ENCODE data around the gene PRKG1.

PRKG1 gene

DNA sequence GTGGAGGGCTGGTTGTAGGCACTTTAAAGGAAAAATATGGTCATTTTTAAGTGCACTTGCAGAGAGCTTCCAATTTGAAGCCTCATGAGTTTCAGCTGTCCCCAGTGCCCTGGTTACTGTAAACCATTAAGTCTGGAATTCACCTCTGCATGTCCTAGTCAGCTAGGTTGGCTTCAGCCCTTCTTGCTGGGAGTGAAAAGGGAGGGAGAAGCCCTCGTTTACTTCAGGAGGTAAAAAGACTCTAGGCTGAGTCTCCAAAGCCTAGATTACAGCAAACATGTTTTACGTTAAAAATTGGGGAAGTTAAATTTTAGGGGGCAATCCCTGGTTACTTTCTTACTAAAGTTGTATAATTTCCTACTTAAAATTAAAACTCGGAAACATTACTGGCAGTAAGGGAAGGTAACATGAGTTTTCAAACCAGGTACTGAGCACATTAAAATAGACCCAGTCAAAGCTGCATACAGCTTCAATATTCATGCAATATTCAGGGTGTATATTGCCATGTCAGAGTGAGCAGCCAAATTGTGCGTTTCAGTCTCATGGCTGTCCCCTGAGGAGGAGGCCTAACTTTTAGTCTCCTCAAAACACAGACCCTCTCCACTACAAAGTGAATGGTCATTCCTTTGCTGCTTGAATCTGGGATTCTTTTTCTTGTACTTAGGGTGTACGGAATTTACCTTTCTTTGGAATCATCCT, 156.7 kb downstream of the PRKG1 start:
- TF ChIP-seq, protein P1, sequence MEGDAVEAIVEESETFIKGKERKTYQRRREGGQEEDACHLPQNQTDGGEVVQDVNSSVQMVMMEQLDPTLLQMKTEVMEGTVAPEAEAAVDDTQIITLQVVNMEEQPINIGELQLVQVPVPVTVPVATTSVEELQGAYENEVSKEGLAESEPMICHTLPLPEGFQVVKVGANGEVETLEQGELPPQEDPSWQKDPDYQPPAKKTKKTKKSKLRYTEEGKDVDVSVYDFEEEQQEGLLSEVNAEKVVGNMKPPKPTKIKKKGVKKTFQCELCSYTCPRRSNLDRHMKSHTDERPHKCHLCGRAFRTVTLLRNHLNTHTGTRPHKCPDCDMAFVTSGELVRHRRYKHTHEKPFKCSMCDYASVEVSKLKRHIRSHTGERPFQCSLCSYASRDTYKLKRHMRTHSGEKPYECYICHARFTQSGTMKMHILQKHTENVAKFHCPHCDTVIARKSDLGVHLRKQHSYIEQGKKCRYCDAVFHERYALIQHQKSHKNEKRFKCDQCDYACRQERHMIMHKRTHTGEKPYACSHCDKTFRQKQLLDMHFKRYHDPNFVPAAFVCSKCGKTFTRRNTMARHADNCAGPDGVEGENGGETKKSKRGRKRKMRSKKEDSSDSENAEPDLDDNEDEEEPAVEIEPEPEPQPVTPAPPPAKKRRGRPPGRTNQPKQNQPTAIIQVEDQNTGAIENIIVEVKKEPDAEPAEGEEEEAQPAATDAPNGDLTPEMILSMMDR (IDR thresholded peaks at IDR 0.05; ENCODE audit: insufficient read depth, low read depth, low read length, missing control alignments): no peak
- no peak for DNase-seq (ENCODE audit: low read depth)
- H3K4me3 ChIP-seq (ENCODE audit: low read depth, low read length): no peak overlapping the region

DNA sequence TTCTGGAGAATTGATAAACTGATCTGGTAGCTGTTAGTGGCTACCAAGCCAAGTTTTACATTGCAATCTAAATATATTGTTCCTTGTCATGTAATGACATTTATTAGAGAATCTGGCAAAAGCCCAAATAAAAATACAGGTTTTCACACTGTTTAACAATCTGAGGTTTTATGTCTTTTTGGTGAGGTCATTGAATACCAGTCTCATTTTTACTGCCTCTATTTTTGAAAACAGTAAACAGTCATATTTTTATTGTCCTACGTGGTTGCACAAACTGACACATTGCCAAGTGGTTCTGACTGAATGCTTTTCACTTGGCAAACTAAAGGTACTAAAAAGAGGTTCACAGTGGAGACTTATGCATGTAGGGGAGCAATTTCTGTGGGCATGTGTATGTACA, 157.5 kb downstream of the PRKG1 start:
- no peak for DNase-seq (ENCODE audit: low read depth)
- no peak overlapping the region for H3K4me3 ChIP-seq (ENCODE audit: low read depth, low read length)
- TF ChIP-seq, protein P1 (IDR thresholded peaks at IDR 0.05; ENCODE audit: insufficient read depth, low read depth, low read length, missing control alignments): no peak

DNA sequence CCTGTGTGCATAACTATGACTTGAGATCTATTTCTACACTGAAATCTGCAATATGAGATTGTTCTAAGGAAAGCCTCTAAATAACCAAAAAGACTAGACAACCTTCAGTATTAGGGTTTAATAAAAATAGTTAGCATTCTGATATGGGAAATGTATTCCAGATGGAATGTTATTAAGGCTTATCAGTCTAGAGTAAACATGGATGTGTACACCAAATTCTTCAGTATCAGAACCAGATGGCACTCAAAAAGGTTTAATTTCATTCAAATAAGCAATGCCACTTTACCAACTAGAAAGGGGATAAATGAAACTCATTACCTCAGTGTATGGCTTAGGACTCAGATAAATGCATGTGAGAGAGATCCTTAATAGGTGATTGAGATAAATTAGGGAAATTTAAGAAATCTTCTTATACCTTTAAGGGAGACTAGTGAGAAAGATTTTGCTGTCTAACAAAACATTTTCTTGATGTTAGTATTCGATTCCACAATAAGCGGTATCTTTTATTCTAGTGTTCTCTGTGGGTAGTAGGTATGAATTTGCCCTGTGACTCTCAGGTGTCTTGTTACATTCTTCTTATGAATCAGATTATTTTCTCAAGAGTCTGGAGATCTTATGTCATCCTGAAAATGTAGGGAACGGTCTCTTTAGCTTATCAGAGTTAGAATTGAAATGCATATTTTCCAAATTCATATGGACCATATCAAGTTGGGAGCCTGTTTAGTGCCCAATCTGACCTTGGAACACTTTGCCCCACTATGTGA, 159.2 kb downstream of the PRKG1 start:
- no peak overlapping the region for H3K4me3 ChIP-seq (ENCODE audit: low read depth, low read length)
- TF ChIP-seq, protein P1 (IDR thresholded peaks at IDR 0.05; ENCODE audit: insufficient read depth, low read depth, low read length, missing control alignments): no peak
- no peak for DNase-seq (ENCODE audit: low read depth)

DNA sequence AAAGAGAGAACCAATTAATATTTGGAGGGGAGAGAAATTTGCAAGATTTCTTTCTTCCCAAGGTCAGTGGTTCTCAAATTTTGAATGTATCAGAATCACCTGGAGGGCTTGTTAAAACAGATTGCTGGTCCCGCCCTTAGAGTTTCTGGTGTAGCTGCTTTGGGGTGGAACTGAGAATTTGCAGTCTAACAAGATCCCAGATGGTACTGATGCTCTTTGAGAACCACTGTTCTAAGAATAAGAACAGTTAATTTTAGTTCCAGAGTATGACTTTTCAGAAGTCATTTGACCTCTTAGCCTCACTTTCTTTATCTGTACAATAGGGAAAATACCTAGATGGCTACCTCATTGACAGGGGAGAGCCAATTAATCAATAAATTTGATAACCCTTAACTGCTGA, 161.6 kb downstream of the PRKG1 start:
- TF ChIP-seq, protein P1 (IDR thresholded peaks at IDR 0.05; ENCODE audit: insufficient read depth, low read depth, low read length, missing control alignments): no peak
- no peak overlapping the region for H3K4me3 ChIP-seq (ENCODE audit: low read depth, low read length)
- DNase-seq (ENCODE audit: low read depth): no peak

DNA sequence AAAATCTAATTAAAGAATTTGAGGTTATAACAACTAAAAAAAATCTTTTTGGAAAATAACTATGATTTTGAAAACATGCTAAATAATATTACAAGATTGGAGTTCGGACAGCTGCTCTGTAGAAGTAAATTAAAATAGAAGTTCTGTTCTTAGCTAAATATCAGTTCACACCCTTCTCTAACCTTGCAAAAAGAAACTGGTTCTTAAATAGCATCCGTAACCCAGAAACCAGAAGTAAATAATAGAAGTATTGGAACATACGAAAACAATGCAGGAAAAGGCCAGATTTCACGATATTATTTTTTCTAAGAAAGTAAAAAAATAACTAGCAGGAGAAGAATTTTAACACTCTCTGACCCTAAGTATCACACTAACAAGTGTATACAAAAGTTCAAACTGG, 164.7 kb downstream of the PRKG1 start:
- H3K4me3 ChIP-seq (ENCODE audit: low read depth, low read length): no peak overlapping the region
- DNase-seq (ENCODE audit: low read depth): no peak
- TF ChIP-seq, protein P1 (IDR thresholded peaks at IDR 0.05; ENCODE audit: insufficient read depth, low read depth, low read length, missing control alignments): no peak

DNA sequence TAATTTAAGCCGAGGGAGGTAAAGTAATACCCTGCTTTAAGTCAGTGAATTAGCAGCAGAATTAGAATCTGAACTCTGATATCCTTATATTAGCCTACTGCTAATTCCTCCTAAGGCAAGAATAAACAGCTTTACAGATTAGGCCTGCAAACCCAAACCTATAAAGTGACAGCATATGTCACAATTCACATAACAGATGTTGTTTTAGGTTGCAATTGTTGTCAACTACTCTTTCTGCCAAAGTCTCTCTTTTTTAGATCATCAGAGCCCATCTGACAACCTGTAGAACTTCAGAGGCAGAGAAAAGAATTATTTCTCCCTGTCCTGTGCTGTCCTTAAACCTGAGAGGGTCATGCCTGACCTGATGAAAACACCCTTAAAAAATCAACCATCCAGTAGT, 167.2 kb downstream of the PRKG1 start:
- no peak for DNase-seq (ENCODE audit: low read depth)
- H3K4me3 ChIP-seq (ENCODE audit: low read depth, low read length): no peak overlapping the region
- TF ChIP-seq, protein P1 (IDR thresholded peaks at IDR 0.05; ENCODE audit: insufficient read depth, low read depth, low read length, missing control alignments): no peak
